GM23338 (cell line): ENCODE data around the gene SERPINB2. TPM values are rescaled to one million over a fixed set of nuclear protein-coding genes. Genes with fewer than 3 reads are reported as not detected.
A peak's percentile ranks its signal among the peaks of the same experiment; 100 is the strongest.

ENCODE experiments used
- ATAC-seq: fragments of 200-7000 bp; cut with Tn5 transposase; 3 replicates; pipeline ENCODE4 v1.9.1; 2020
- DNase-seq: peaks from one replicate; pipeline ENCODE4 v3.0.0-alpha.2; 2015; ENCODE audit warnings: low spot score
- H2AFZ ChIP-seq: fragments of 200-600 bp; sonication (generic); 2 replicates; pipeline ENCODE4 v1.8.0; 2016; ENCODE audit warnings: antibody characterized with exemption, mild to moderate bottlenecking, moderate library complexity
- H3F3A ChIP-seq: fragments of 200-600 bp; sonication (generic); replicated peaks from 2 replicates; pipeline ENCODE4 v1.8.0; 2017; ENCODE audit warnings: antibody characterized with exemption, mixed run types, low read depth
- H3K27ac ChIP-seq: fragments of 200-600 bp; sonication (generic); 2 replicates; pipeline ENCODE4 v1.6.1; 2016; ENCODE audit warnings: low read depth
- H3K27me3 ChIP-seq: fragments of 200-600 bp; sonication (generic); 2 replicates; pipeline ENCODE4 v1.8.0; 2016; ENCODE audit warnings: mild to moderate bottlenecking, mixed run types, moderate library complexity; ENCODE audit not compliant: insufficient read depth
- H3K36me3 ChIP-seq: fragments of 200-600 bp; sonication (generic); 2 replicates; pipeline ENCODE4 v1.8.0; 2016; ENCODE audit warnings: mild to moderate bottlenecking; ENCODE audit not compliant: insufficient read depth
- H3K4me1 ChIP-seq: fragments of 200-600 bp; sonication (generic); 2 replicates; pipeline ENCODE4 v1.8.0; 2016; ENCODE audit warnings: mild to moderate bottlenecking, moderate library complexity; ENCODE audit not compliant: insufficient read depth
- H3K4me2 ChIP-seq: fragments of 200-600 bp; sonication (generic); 2 replicates; pipeline ENCODE4 v1.7.1; 2017; ENCODE audit warnings: mixed run types
- H3K4me3 ChIP-seq: fragments of 200-600 bp; sonication (generic); 2 replicates; pipeline ENCODE4 v1.6.1; 2016; ENCODE audit warnings: mixed run types
- H3K79me2 ChIP-seq: fragments of 200-600 bp; sonication (generic); replicated peaks from 2 replicates; pipeline ENCODE4 v1.8.0; 2017; ENCODE audit warnings: mild to moderate bottlenecking; ENCODE audit not compliant: insufficient read depth
- H3K9me2 ChIP-seq: fragments of 200-600 bp; sonication (generic); 2 replicates; pipeline ENCODE4 v1.8.0; 2017; ENCODE audit not compliant: insufficient read depth
- H4K20me1 ChIP-seq: fragments of 200-600 bp; sonication (generic); replicated peaks from 2 replicates; pipeline ENCODE4 v1.8.0; 2017; ENCODE audit warnings: mild to moderate bottlenecking; ENCODE audit not compliant: insufficient read depth
- H3K27ac Mint-ChIP-seq: 2 replicates; pipeline ENCODE4 v1.8.0; 2020; ENCODE audit warnings: inconsistent platforms, mild to moderate bottlenecking, moderate library complexity, mixed read lengths
- H3K27me3 Mint-ChIP-seq: 3 replicates; pipeline ENCODE4 v1.8.0; 2022; ENCODE audit warnings: low read depth, mild to moderate bottlenecking, moderate library complexity, mixed read lengths, inconsistent platforms; ENCODE audit not compliant: insufficient read depth, poor library complexity
- H3K36me3 Mint-ChIP-seq: 3 replicates; pipeline ENCODE4 v1.8.0; 2021; ENCODE audit warnings: low read depth, mild to moderate bottlenecking, inconsistent platforms, moderate library complexity, mixed read lengths
- H3K4me1 Mint-ChIP-seq: 3 replicates; pipeline ENCODE4 v1.8.0; 2020; ENCODE audit warnings: mild to moderate bottlenecking, inconsistent platforms, mixed read lengths
- H3K4me3 Mint-ChIP-seq: 3 replicates; pipeline ENCODE4 v1.8.0; 2021; ENCODE audit warnings: moderate library complexity, mild to moderate bottlenecking, inconsistent platforms, mixed read lengths
- H3K9me3 Mint-ChIP-seq: 3 replicates; pipeline ENCODE4 v1.8.0; 2020; ENCODE audit warnings: moderate library complexity, mild to moderate bottlenecking, inconsistent platforms, mixed read lengths
- CREB1 ChIP-seq: fragments of 250-450 bp; sonication (Bioruptor Pico); IDR thresholded peaks from 2 replicates; pipeline ENCODE4 v1.5.0; 2020; ENCODE audit warnings: low read depth, mild to moderate bottlenecking, moderate library complexity
- CTCF ChIP-seq, 2 experiments: fragments of 200-600 bp in 1 of 2; sonication (generic) in 1 of 2; conservative IDR thresholded peaks; 2 replicates each; pipeline versions ENCODE4 v1.5.1 to v1.6.1; 2016 to 2017; ENCODE audit warnings: antibody characterized with exemption in 2 of 2, low read depth in 2 of 2, mild to moderate bottlenecking in 2 of 2, moderate library complexity in 1 of 2
- ETS1 ChIP-seq: IDR thresholded peaks from 2 replicates; pipeline ENCODE4 v1.6.1; 2016; ENCODE audit warnings: antibody characterized with exemption
- EZH2 ChIP-seq: fragments of 200-600 bp; sonication (generic); IDR thresholded peaks from one replicate; pipeline ENCODE4 v1.8.0; 2017; ENCODE audit warnings: antibody characterized with exemption, mild to moderate bottlenecking, low read depth; ENCODE audit not compliant: unreplicated experiment
- JUNB ChIP-seq: IDR thresholded peaks from one replicate; pipeline ENCODE4 v1.6.1; 2016; ENCODE audit warnings: antibody characterized with exemption; ENCODE audit not compliant: unreplicated experiment
- NANOG ChIP-seq: IDR thresholded peaks from 2 replicates; pipeline ENCODE4 v1.6.1; 2016; ENCODE audit warnings: antibody characterized with exemption, borderline replicate concordance
- POLR2AphosphoS5 ChIP-seq: IDR thresholded peaks from 2 replicates; pipeline ENCODE4 v1.6.1; 2016; ENCODE audit warnings: antibody characterized with exemption, low read depth
- ZNF331 ChIP-seq: fragments of 250-450 bp; sonication (Bioruptor Pico); IDR thresholded peaks from 2 replicates; pipeline ENCODE4 v1.5.0; 2020; ENCODE audit warnings: low read depth, mild to moderate bottlenecking, moderate library complexity
- polyA plus RNA-seq: library from polyadenylated mRNA; unstranded; fragments of >200 nt; fragmentation: Nextera tagmentation; extraction: Ambion mirVana; gene quantifications from 2 replicates; pipeline ENCODE4 v1.2.1, GENCODE V29; 2016
- total RNA-seq: library from RNA; depleted of rRNA; stranded (reverse); fragments of >200 nt; shearing (Covaris generic); gene quantifications from 2 replicates; pipeline ENCODE4 v1.2.3, GENCODE V29; 2014

SERPINB2 gene
- total and polyA plus RNA-seq, 2 experiments from 2014 or later: not detected

- H2AFZ ChIP-seq: no peak overlapping the region
- no peak overlapping the region for H3K27ac Mint-ChIP-seq
- DNase-seq (peak; percentile 76), ATAC-seq (peak; percentile 95)
- H3K4me3 Mint-ChIP-seq: no peak overlapping the region
- H3K27me3 Mint-ChIP-seq: no peaks in the 10 kb centered on the region
- H3K36me3 ChIP-seq: no peaks in the 10 kb centered on the region
- no peak overlapping the region for H3K27ac ChIP-seq
- H3K36me3 Mint-ChIP-seq: no peaks in the 10 kb centered on the region
- H3K4me2 ChIP-seq: no peak overlapping the region
- TF ChIP-seq CTCF (conservative IDR thresholded peaks at IDR 0.05; ENCODE audit: low read depth in 2 of 2) (peak; percentile 65 to 78), JUNB (no peak)
- H3K27me3 ChIP-seq: no peaks in the 10 kb centered on the region
- no peaks in the 10 kb centered on the region for H3K79me2 ChIP-seq
- no peaks in the 10 kb centered on the region for H4K20me1 ChIP-seq
- H3K4me3 ChIP-seq: no peak overlapping the region
- H3K9me2 ChIP-seq: no peaks in the 10 kb centered on the region
- H3K4me1 ChIP-seq: no peaks in the 10 kb centered on the region
- no peaks in the 10 kb centered on the region for H3K9me3 Mint-ChIP-seq
- H3K4me1 Mint-ChIP-seq: no peaks in the 10 kb centered on the region
- H3F3A ChIP-seq: no peaks in the 10 kb centered on the region
These were observed 37.5 kb upstream of the SERPINB2 start for GRCh38 chr18:63850020-63850419.

GRCh38 chr18:63850636-63851035 is 36.9 kb upstream of the SERPINB2 start:
- Histone ChIP-seq H3K9me2 (no peaks in the 10 kb centered on the region), H3K4me3 (no peak overlapping the region), H3K27me3 (no peaks in the 10 kb centered on the region), H4K20me1 (no peaks in the 10 kb centered on the region), H3K36me3 (no peaks in the 10 kb centered on the region), H3F3A (no peaks in the 10 kb centered on the region), H2AFZ (no peak overlapping the region), H3K79me2 (no peaks in the 10 kb centered on the region), H3K27ac (no peak overlapping the region), H3K4me2 (no peak overlapping the region), H3K4me1 (no peaks in the 10 kb centered on the region)
- H3K27ac Mint-ChIP-seq: no peak overlapping the region
- TF ChIP-seq JUNB (no peak), CREB1 (CRISPR knock-in tag) (no peak), NANOG (no peak), EZH2 (no peak)
- H3K9me3 Mint-ChIP-seq: no peaks in the 10 kb centered on the region
- no peaks in the 10 kb centered on the region for H3K27me3 Mint-ChIP-seq
- H3K4me3 Mint-ChIP-seq: no peak overlapping the region
- no peaks in the 10 kb centered on the region for H3K4me1 Mint-ChIP-seq
- ATAC-seq: no peak
- DNase-seq: no peak
- H3K36me3 Mint-ChIP-seq: no peaks in the 10 kb centered on the region

GRCh38 chr18:63858456-63858855 is 29.0 kb upstream of the SERPINB2 start:
- no peaks in the 10 kb centered on the region for H3K4me1 Mint-ChIP-seq
- Histone ChIP-seq H3K27me3 (no peaks in the 10 kb centered on the region), H3K79me2 (no peaks in the 10 kb centered on the region), H3K4me3 (no peak overlapping the region), H4K20me1 (no peaks in the 10 kb centered on the region), H3K4me1 (no peaks in the 10 kb centered on the region), H3F3A (no peaks in the 10 kb centered on the region), H2AFZ (no peak overlapping the region), H3K36me3 (no peaks in the 10 kb centered on the region), H3K27ac (no peak overlapping the region), H3K9me2 (peaks cover 8% of the 10 kb centered on the region; the same call in 1 of the 2 replicates), H3K4me2 (no peak overlapping the region)
- H3K27ac Mint-ChIP-seq: no peak overlapping the region
- no peaks in the 10 kb centered on the region for H3K27me3 Mint-ChIP-seq
- DNase-seq: no peak
- ATAC-seq: no peak
- H3K4me3 Mint-ChIP-seq: no peak overlapping the region
- H3K9me3 Mint-ChIP-seq: no peaks in the 10 kb centered on the region
- H3K36me3 Mint-ChIP-seq: no peaks in the 10 kb centered on the region
- TF ChIP-seq CREB1 (CRISPR knock-in tag) (no peak), CTCF (conservative IDR thresholded peaks at IDR 0.05; ENCODE audit: low read depth in 2 of 2) (no peak), POLR2AphosphoS5 (no peak), ETS1 (no peak), ZNF331 (CRISPR knock-in tag) (no peak)
